HuH-7.5 (cell line): Measurements from ENCODE around the gene EPHA7.

Experiments
- DNase-seq: peaks from one replicate; pipeline ENCODE4 v3.0.0; 2011; ENCODE audit warnings: low spot score

The EPHA7 gene

GRCh38 chr6:93323630-93324029 is 95.7 kb downstream of the EPHA7 start:
- DNase-seq: no peak

GRCh38 chr6:93322651-93323050 is 96.7 kb downstream of the EPHA7 start:
- DNase-seq: no peak

GRCh38 chr6:93319304-93319703 is 100.1 kb downstream of the EPHA7 start:
- DNase-seq: no peak

GRCh38 chr6:93318121-93318520 is 101.2 kb downstream of the EPHA7 start:
- no peak for DNase-seq

GRCh38 chr6:93317592-93317991 is 101.8 kb downstream of the EPHA7 start:
- DNase-seq: no peak

- no peak for DNase-seq
These were observed 111.6 kb downstream of the EPHA7 start for GRCh38 chr6:93307505-93308409.

- DNase-seq: no peak
These were observed 114.3 kb downstream of the EPHA7 start for GRCh38 chr6:93305088-93305487.

GRCh38 chr6:93304505-93304904 is 114.9 kb downstream of the EPHA7 start:
- DNase-seq: no peak

GRCh38 chr6:93300661-93301060 is 118.7 kb downstream of the EPHA7 start:
- DNase-seq: no peak

- DNase-seq: no peak
These were observed 119.7 kb downstream of the EPHA7 start for GRCh38 chr6:93299622-93300021.

GRCh38 chr6:93295631-93296030 is 123.7 kb downstream of the EPHA7 start:
- no peak for DNase-seq

GRCh38 chr6:93294879-93295278 is 124.5 kb downstream of the EPHA7 start:
- no peak for DNase-seq

- DNase-seq: no peak
These were observed 125.5 kb downstream of the EPHA7 start for GRCh38 chr6:93293872-93294271.

- DNase-seq: no peak
These were observed 125.9 kb downstream of the EPHA7 start for GRCh38 chr6:93293460-93293859.

- DNase-seq: no peak
These were observed 136.8 kb downstream of the EPHA7 start for GRCh38 chr6:93282521-93283031.

GRCh38 chr6:93278241-93278640 is 141.1 kb downstream of the EPHA7 start:
- no peak for DNase-seq

- no peak for DNase-seq
These were observed 146.5 kb downstream of the EPHA7 start for GRCh38 chr6:93272896-93273295.

GRCh38 chr6:93272211-93272610 is 147.1 kb downstream of the EPHA7 start:
- DNase-seq: no peak

- no peak for DNase-seq
These were observed 153.1 kb downstream of the EPHA7 start for GRCh38 chr6:93266116-93266817.

- no peak for DNase-seq
These were observed 158.5 kb downstream of the EPHA7 start for GRCh38 chr6:93260881-93261280.

- DNase-seq: no peak
These were observed 160.0 kb downstream of the EPHA7 start for GRCh38 chr6:93259332-93259731.

GRCh38 chr6:93252930-93253329 is 166.4 kb downstream of the EPHA7 start:
- DNase-seq: no peak

GRCh38 chr6:93248631-93249030 is 170.7 kb downstream of the EPHA7 start:
- DNase-seq: no peak
